Measurements from ENCODE around the gene SLC2A6. TPM values are rescaled to one million over a fixed set of nuclear protein-coding genes. Genes with fewer than 3 reads are reported as not detected.

Gene SLC2A6
- total and polyA plus RNA-seq, 2 of the 8 experiments (the other 6 are each of a cell fraction or from before 2014, with no cell fraction given), result 16.6 to 17.8 TPM

- TF ChIP-seq CHD7 (IDR thresholded peaks at IDR 0.05; ENCODE audit: insufficient replicate concordance, low read length), result no peak
- TF ChIP-seq PHF8 (conservative IDR thresholded peaks at IDR 0.05; ENCODE audit: low read depth, low read length), result no peak
- no peak for TF ChIP-seq HDAC6 (IDR thresholded peaks at IDR 0.05; ENCODE audit: low read depth, low read length)
- TF ChIP-seq RNF2 (IDR thresholded peaks at IDR 0.05; ENCODE audit: borderline replicate concordance, low read depth, low read length, missing control alignments, poor library complexity, severe bottlenecking), result no peak
Observed at GRCh38 chr9:133525677-133526076, 46.8 kb upstream of the SLC2A6 start (continued).
